K562 (cell line): ENCODE data around the gene RAB13. TPM values are rescaled to one million over a fixed set of nuclear protein-coding genes. Genes with fewer than 3 reads are reported as not detected.

ENCODE experiments used
- ADNP ChIP-seq: fragments of 200-800 bp; sonication (Bioruptor generic); IDR thresholded peaks from 2 replicates; pipeline ENCODE4 v1.6.1; 2016; ENCODE audit warnings: missing genetic modification characterization, missing compliant biosample characterization
- BDP1 ChIP-seq: IDR thresholded peaks from 3 replicates; pipeline ENCODE4 v1.6.1; 2011; ENCODE audit not compliant: insufficient read length, insufficient read depth
- GATAD2A ChIP-seq: fragments of 450-650 bp; IDR thresholded peaks from 2 replicates; pipeline ENCODE4 v1.6.1; 2017
- HMG20B ChIP-seq: fragments of 250-450 bp; sonication (Bioruptor Pico); IDR thresholded peaks from 2 replicates; pipeline ENCODE4 v1.5.0; 2021; ENCODE audit warnings: mild to moderate bottlenecking
- HNRNPLL ChIP-seq: fragments of 200-400 bp; formaldehyde crosslinking; IDR thresholded peaks from 2 replicates; pipeline ENCODE4 v1.6.1; 2017; ENCODE audit warnings: low read length, low read depth, mild to moderate bottlenecking; ENCODE audit not compliant: poor library complexity, severe bottlenecking
- NRF1 ChIP-seq, 2 experiments: fragments of 450-650 bp; IDR thresholded peaks in 1 of 2; conservative IDR thresholded peaks in 1 of 2; 2 replicates each; pipeline ENCODE4 v1.6.1; 2014; ENCODE audit warnings: mild to moderate bottlenecking in 2 of 2
- PPARD ChIP-seq: fragments of 250-450 bp; sonication (Bioruptor Pico); IDR thresholded peaks from 2 replicates; pipeline ENCODE4 v1.8.0; 2022; ENCODE audit warnings: inconsistent platforms, mild to moderate bottlenecking, moderate library complexity
- TRIM28 ChIP-seq: fragments of 450-650 bp; IDR thresholded peaks from 2 replicates; pipeline ENCODE4 v1.6.1; 2017
- ZBTB8A ChIP-seq: fragments of 450-650 bp; IDR thresholded peaks from 2 replicates; pipeline ENCODE4 v1.6.1; 2018; ENCODE audit warnings: mild to moderate bottlenecking, moderate library complexity; ENCODE audit not compliant: partially characterized antibody
- ZNF766 ChIP-seq: fragments of 200-800 bp; sonication (Bioruptor generic); conservative IDR thresholded peaks from 2 replicates; pipeline ENCODE4 v1.6.1; 2016; ENCODE audit warnings: missing genetic modification characterization, missing compliant biosample characterization
- ZNF79 ChIP-seq: fragments of 250-450 bp; sonication (Bioruptor Pico); IDR thresholded peaks from 2 replicates; pipeline ENCODE4 v1.4.0; 2020; ENCODE audit warnings: low read depth, mild to moderate bottlenecking, moderate library complexity
- polyA plus RNA-seq, 8 experiments: library from polyadenylated mRNA; depleted of rRNA in 4 of 8; stranded (reverse) in 5 of 8; unstranded in 3 of 8; fragments of >200 nt; fragmentation: Nextera tagmentation in 2 of 8; fragmentation: Illumina TruSeq in 1 of 8; extraction: Ambion mirVana in 2 of 8; extraction: Trizol in 1 of 8; gene quantifications; 2 replicates each; pipeline versions ENCODE4 v1.2.1 to v1.2.3, GENCODE V29; 2011 to 2014; ENCODE audit warnings: inconsistent platforms in 1 of 8, missing spikeins in 1 of 8
- total RNA-seq, 7 experiments: library from RNA; depleted of rRNA in 6 of 7; stranded (reverse); fragments of >200 nt in 6 of 7; fragmentation: Illumina TruSeq in 2 of 7; extraction: Trizol in 2 of 7; gene quantifications; 2 replicates each; pipeline versions ENCODE4 v1.2.1 to v1.2.3, GENCODE V29; 2011 to 2021; ENCODE audit warnings: low replicate concordance in 1 of 7
- TF ChIP-seq, protein P1 (sequence below): fragments of 250-450 bp; sonication (Bioruptor Pico); IDR thresholded peaks from 2 replicates; pipeline ENCODE4 v1.5.0; 2021; ENCODE audit warnings: mild to moderate bottlenecking, moderate library complexity
- TF ChIP-seq, protein P2 (sequence below): fragments of 250-450 bp; sonication (Bioruptor Pico); IDR thresholded peaks from 2 replicates; pipeline ENCODE4 v1.9.0; 2021; ENCODE audit warnings: mild to moderate bottlenecking, inconsistent platforms
- TF ChIP-seq, protein P3 (sequence below): IDR thresholded peaks from 3 replicates; pipeline ENCODE4 v1.6.1; 2011; ENCODE audit warnings: borderline replicate concordance, mild to moderate bottlenecking; ENCODE audit not compliant: insufficient read length, insufficient read depth
- TF ChIP-seq, protein P4 (sequence below): fragments of 450-650 bp; IDR thresholded peaks from 2 replicates; pipeline ENCODE4 v1.6.1; 2016; ENCODE audit warnings: borderline replicate concordance
- TF ChIP-seq, protein P5 (sequence below): fragments of 250-450 bp; sonication (Bioruptor Pico); IDR thresholded peaks from 2 replicates; pipeline ENCODE4 v1.8.0; 2021; ENCODE audit warnings: mild to moderate bottlenecking, moderate library complexity

Gene RAB13
- total and polyA plus RNA-seq, 9 of the 15 experiments (the other 6 are each of a cell fraction or from before 2014, with no cell fraction given) = 22.3 to 100 (median 39.8) TPM

DNA sequence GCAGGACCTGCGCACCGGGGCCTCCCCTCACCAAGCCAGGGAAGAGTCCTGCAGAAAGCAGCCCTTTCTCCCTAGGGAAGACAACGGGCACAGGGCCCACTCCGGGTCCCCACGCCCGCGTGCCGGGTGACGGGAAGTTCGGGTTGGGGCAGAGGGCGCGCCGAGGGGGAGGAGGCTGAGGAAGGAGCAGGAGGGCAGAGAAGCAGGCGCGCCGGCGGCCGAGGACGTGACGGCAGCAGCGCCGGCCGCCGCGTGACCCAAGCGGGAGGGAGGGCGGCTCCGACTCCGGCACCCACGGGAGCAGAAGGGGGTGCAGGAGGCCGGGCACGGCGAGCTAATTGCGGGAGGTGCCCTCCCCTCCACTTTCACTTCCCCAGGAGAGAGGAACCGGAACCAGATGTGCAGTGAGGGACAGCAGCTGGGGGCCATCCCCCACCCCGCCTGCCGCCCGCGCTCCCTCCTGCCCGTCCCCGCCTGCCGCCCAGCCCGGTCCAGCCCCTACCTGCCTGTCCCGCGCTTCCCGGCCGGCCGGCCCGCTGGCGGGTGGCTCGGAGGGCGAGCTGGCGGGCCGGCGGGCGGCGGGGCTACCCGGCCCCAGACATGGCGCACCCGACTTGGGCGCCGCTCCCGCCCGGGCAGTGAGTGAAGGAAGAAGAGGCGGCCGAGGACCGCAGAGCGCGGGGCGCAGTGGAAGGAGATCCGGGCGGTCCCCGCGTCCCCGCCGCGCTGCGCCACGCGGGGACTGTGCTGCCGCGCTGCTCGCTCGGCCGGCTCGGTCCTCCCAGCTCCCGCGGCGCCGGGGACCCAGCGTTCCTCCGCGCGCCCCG is 40.1 kb downstream of the RAB13 start (continued):
- TF ChIP-seq, protein P1, sequence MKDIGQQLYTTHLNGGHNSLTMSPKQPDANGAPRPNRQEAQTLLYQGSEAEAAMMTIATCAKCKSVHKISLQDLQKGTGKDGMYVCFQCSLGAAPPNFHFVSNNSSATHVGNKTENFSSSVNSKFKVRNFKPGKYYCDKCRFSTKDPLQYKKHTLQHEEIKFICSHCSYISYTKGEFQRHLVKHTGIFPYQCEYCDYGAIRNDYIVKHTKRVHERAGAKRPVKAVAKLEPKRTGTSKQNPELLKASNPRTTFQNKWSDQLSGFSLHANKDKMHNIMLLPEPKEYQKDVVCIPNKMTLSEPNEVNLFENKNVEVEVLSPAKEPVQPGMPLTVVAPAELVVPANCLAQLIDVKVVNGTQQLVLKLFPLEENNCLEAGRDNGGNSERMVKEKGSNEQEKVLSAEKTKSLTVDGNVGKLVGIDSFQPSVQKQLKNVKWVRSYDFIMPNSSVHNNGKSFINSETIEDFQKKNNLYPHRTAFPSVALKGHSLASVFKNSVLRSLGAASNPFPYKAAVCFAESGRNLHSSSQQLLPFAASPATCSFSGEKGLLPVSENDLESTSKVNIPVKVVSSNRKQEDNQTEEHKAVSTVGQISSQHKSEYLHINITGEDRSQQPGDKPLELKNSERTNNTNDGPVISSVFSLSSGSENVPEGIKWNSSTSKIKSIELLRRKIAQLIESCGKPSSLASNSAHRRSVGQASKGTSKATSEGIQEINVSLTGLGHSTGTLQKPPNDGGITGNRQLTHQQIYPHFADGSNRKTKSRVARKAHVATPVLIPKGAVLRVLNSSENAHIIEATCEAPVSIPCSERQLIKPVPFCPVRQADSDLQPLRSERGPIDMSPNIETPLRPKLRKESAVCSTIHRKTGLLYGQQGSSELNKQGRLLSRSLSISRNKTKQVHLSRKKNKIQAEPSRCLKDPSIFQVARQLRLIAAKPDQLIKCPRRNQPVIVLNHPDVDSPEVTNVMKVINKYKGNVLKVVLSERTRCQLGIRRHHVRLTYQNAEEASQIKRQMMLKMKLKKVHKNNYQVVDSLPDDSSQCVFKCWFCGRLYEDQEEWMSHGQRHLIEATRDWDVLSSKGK (CRISPR knock-in tag) = no peak
- TF ChIP-seq, protein P2, sequence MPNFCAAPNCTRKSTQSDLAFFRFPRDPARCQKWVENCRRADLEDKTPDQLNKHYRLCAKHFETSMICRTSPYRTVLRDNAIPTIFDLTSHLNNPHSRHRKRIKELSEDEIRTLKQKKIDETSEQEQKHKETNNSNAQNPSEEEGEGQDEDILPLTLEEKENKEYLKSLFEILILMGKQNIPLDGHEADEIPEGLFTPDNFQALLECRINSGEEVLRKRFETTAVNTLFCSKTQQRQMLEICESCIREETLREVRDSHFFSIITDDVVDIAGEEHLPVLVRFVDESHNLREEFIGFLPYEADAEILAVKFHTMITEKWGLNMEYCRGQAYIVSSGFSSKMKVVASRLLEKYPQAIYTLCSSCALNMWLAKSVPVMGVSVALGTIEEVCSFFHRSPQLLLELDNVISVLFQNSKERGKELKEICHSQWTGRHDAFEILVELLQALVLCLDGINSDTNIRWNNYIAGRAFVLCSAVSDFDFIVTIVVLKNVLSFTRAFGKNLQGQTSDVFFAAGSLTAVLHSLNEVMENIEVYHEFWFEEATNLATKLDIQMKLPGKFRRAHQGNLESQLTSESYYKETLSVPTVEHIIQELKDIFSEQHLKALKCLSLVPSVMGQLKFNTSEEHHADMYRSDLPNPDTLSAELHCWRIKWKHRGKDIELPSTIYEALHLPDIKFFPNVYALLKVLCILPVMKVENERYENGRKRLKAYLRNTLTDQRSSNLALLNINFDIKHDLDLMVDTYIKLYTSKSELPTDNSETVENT (CRISPR knock-in tag) = peak; percentile 12; the same call in 1 of the 2 replicates
- TF ChIP-seq NRF1 (conservative IDR thresholded peaks at IDR 0.05 in 1 of 2, IDR thresholded peaks at IDR 0.05 in 1 of 2) (peak; percentile 55 to 65; a peak in 2 of 4 replicates), ZNF79 (CRISPR knock-in tag) (no peak), BDP1 (no peak), ZBTB8A (no peak), HNRNPLL (no peak), ADNP (tag) (no peak), GATAD2A (no peak), HMG20B (CRISPR knock-in tag) (no peak), ZNF766 (no peak; the same call in 1 of the 2 replicates), PPARD (no peak), TRIM28 (no peak)
- TF ChIP-seq, protein P3, sequence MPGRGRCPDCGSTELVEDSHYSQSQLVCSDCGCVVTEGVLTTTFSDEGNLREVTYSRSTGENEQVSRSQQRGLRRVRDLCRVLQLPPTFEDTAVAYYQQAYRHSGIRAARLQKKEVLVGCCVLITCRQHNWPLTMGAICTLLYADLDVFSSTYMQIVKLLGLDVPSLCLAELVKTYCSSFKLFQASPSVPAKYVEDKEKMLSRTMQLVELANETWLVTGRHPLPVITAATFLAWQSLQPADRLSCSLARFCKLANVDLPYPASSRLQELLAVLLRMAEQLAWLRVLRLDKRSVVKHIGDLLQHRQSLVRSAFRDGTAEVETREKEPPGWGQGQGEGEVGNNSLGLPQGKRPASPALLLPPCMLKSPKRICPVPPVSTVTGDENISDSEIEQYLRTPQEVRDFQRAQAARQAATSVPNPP = no peak
- TF ChIP-seq, protein P4, sequence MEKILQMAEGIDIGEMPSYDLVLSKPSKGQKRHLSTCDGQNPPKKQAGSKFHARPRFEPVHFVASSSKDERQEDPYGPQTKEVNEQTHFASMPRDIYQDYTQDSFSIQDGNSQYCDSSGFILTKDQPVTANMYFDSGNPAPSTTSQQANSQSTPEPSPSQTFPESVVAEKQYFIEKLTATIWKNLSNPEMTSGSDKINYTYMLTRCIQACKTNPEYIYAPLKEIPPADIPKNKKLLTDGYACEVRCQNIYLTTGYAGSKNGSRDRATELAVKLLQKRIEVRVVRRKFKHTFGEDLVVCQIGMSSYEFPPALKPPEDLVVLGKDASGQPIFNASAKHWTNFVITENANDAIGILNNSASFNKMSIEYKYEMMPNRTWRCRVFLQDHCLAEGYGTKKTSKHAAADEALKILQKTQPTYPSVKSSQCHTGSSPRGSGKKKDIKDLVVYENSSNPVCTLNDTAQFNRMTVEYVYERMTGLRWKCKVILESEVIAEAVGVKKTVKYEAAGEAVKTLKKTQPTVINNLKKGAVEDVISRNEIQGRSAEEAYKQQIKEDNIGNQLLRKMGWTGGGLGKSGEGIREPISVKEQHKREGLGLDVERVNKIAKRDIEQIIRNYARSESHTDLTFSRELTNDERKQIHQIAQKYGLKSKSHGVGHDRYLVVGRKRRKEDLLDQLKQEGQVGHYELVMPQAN = peak; percentile 73; the same call in 1 of the 2 replicates
- TF ChIP-seq, protein P5, sequence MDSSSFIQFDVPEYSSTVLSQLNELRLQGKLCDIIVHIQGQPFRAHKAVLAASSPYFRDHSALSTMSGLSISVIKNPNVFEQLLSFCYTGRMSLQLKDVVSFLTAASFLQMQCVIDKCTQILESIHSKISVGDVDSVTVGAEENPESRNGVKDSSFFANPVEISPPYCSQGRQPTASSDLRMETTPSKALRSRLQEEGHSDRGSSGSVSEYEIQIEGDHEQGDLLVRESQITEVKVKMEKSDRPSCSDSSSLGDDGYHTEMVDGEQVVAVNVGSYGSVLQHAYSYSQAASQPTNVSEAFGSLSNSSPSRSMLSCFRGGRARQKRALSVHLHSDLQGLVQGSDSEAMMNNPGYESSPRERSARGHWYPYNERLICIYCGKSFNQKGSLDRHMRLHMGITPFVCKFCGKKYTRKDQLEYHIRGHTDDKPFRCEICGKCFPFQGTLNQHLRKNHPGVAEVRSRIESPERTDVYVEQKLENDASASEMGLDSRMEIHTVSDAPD = no peak
